Activated CD4-positive, alpha-beta memory T cell treated with anti-CD3 and anti-CD28 coated beads, Interleukin-2, amount 10 ng/mL, durations not matched to agents 7 days and 5 days (primary cell): ENCODE results near the gene TMEM217. TPM values are rescaled to one million over a fixed set of nuclear protein-coding genes. Genes with fewer than 3 reads are reported as not detected.
"Not testable (repeated sequence)": the region's sequence is repeated elsewhere in the genome, so short reads cannot be mapped to it uniquely, and the experiment has no call there.

Source experiments
- CTCF ChIA-PET: fragments of 350-600 bp; sonication (Branson Sonifier 250); formaldehyde crosslinking; loops from one replicate; lab custom pipeline; 2021; ENCODE audit warnings: antibody characterized with exemption, inconsistent platforms; lab: Charles Lee
- POLR2A ChIA-PET: fragments of 350-600 bp; sonication (Branson Sonifier 250); formaldehyde crosslinking; loops from one replicate; lab custom pipeline; 2021; ENCODE audit warnings: antibody characterized with exemption; lab: Charles Lee
- DNase-seq: peaks from one replicate; pipeline ENCODE4 v3.0.0-alpha.2; 2020
- H3K27ac Mint-ChIP-seq: one replicate; pipeline ENCODE4 v1.8.0; 2021; ENCODE audit warnings: mild to moderate bottlenecking, mixed read lengths
- H3K27me3 Mint-ChIP-seq: one replicate; pipeline ENCODE4 v1.8.0; 2021; ENCODE audit warnings: mixed read lengths
- H3K36me3 Mint-ChIP-seq: one replicate; pipeline ENCODE4 v1.8.0; 2021; ENCODE audit warnings: low read depth, mixed read lengths
- H3K4me1 Mint-ChIP-seq: one replicate; pipeline ENCODE4 v1.8.0; 2021; ENCODE audit warnings: mixed read lengths
- H3K4me3 Mint-ChIP-seq: one replicate; pipeline ENCODE4 v1.8.0; 2021; ENCODE audit warnings: mild to moderate bottlenecking, mixed read lengths
- H3K9me3 Mint-ChIP-seq: one replicate; pipeline ENCODE4 v1.8.0; 2021; ENCODE audit warnings: mixed read lengths
- total RNA-seq, 2 experiments: library from RNA; stranded (reverse); gene quantifications; one replicate each; pipeline ENCODE4 v1.2.3, GENCODE V29; 2021

TMEM217 gene
- 1 to 10 TPM; 1.6 to 2.1 TPM for total RNA-seq

- peaks cover 13% of the 10 kb centered on the region for H3K36me3 Mint-ChIP-seq
- DNase-seq: peak; percentile 97
- no peaks in the 10 kb centered on the region for H3K9me3 Mint-ChIP-seq
- H3K4me3 Mint-ChIP-seq: peak within 1 kb of the TSS; percentile 83
- peaks cover 44% of the 10 kb centered on the region for H3K4me1 Mint-ChIP-seq
- POLR2A ChIA-PET: interaction anchor here (0.6 to 3.8 kb wide), 35 partner anchors 11 to 663 kb away, joined by 3 to 19 read pairs (median 4); partner anchors contain the start of genes C6orf89, CMTR1, MTCH1 and PPIL1
- peak within 1 kb of the TSS; percentile 86 for H3K27ac Mint-ChIP-seq
- H3K27me3 Mint-ChIP-seq: no peaks in the 10 kb centered on the region
- CTCF ChIA-PET: interaction anchor here (0.8 to 2.8 kb wide), 8 partner anchors 46 to 372 kb away, joined by 3 to 13 read pairs (median 4); partner anchors contain the start of gene C6orf89
Measured at GRCh38 chr6:37257634-37258404, at the start of gene TMEM217, which contains the start of gene TBC1D22B. Gene TMEM217 (minus strand): TSS chr6:37258144. CDS start chr6:37219030, 39,114 bp downstream. Gene TBC1D22B (plus strand): TSS chr6:37257772. CDS start chr6:37257918, 146 bp downstream.

GRCh38 chr6:37307484-37307883 lies 49.5 kb upstream of the TMEM217 start:
- peaks cover 34% of the 10 kb centered on the region for H3K36me3 Mint-ChIP-seq
- H3K27ac Mint-ChIP-seq, POLR2A ChIA-PET, DNase-seq, H3K27me3 Mint-ChIP-seq, H3K4me1 Mint-ChIP-seq, H3K9me3 Mint-ChIP-seq, H3K4me3 Mint-ChIP-seq: not testable (repeated sequence)
- CTCF ChIA-PET: interaction anchor here (0.9 to 1.4 kb wide), 2 partner anchors 18 to 289 kb away, joined by 4 read pairs; no protein-coding TSS in a partner anchor

- H3K27me3 Mint-ChIP-seq: no peaks in the 10 kb centered on the region
- no peak overlapping the region for H3K4me3 Mint-ChIP-seq
- ChIA-PET CTCF (interaction anchor here (1.2 to 3.2 kb wide), 4 partner anchors 7 to 289 kb away, joined by 3 to 17 read pairs (median 4); no protein-coding TSS in a partner anchor), POLR2A (no interaction called here)
- H3K36me3 Mint-ChIP-seq: peaks cover 37% of the 10 kb centered on the region
- H3K9me3 Mint-ChIP-seq: no peaks in the 10 kb centered on the region
- H3K4me1 Mint-ChIP-seq: peaks cover 8% of the 10 kb centered on the region
- DNase-seq: no peak
- no peak overlapping the region for H3K27ac Mint-ChIP-seq
Measured at GRCh38 chr6:37306624-37307222, 48.8 kb upstream of the TMEM217 start.

- no peak for DNase-seq
- CTCF ChIA-PET: interaction anchor here (1.2 to 3.2 kb wide), 3 partner anchors 8 to 284 kb away, joined by 3 to 17 read pairs (median 3); no protein-coding TSS in a partner anchor
- POLR2A ChIA-PET: interaction anchor here (0.6 to 1.2 kb wide), 2 partner anchors 16 to 44 kb away, joined by 3 read pairs; no protein-coding TSS in a partner anchor
- Mint-ChIP-seq H3K4me1 (peaks cover 5% of the 10 kb centered on the region), H3K9me3 (no peaks in the 10 kb centered on the region), H3K27me3 (no peaks in the 10 kb centered on the region), H3K4me3 (no peak overlapping the region), H3K36me3 (peaks cover 39% of the 10 kb centered on the region), H3K27ac (no peak overlapping the region)
Measured at GRCh38 chr6:37305841-37306425, 48.0 kb upstream of the TMEM217 start.

GRCh38 chr6:37304766-37305165 lies 46.8 kb upstream of the TMEM217 start:
- H3K36me3 Mint-ChIP-seq: peaks cover 43% of the 10 kb centered on the region
- no peaks in the 10 kb centered on the region for H3K27me3 Mint-ChIP-seq
- H3K4me1 Mint-ChIP-seq: peaks cover 5% of the 10 kb centered on the region
- no peak for DNase-seq
- ChIA-PET CTCF (interaction anchor here (0.9 to 3.2 kb wide), 5 partner anchors 9 to 287 kb away, joined by 3 to 17 read pairs (median 7); no protein-coding TSS in a partner anchor), POLR2A (interaction anchor here (1.2 kb wide), 1 partner anchor 15 kb away, joined by 3 read pairs; no protein-coding TSS in a partner anchor)
- H3K9me3 Mint-ChIP-seq: no peaks in the 10 kb centered on the region
- H3K27ac Mint-ChIP-seq: no peak overlapping the region
- no peak overlapping the region for H3K4me3 Mint-ChIP-seq

GRCh38 chr6:37303891-37304503 lies 46.1 kb upstream of the TMEM217 start:
- ChIA-PET POLR2A (interaction anchor here (1.1 kb wide), 1 partner anchor 11 kb away, joined by 4 read pairs; no protein-coding TSS in a partner anchor), CTCF (interaction anchor here (0.6 to 3.2 kb wide), 9 partner anchors 10 to 286 kb away, joined by 3 to 17 read pairs (median 3); partner anchors contain the start of genes TBC1D22B and TMEM217)
- no peaks in the 10 kb centered on the region for H3K9me3 Mint-ChIP-seq
- DNase-seq: no peak
- peaks cover 43% of the 10 kb centered on the region for H3K36me3 Mint-ChIP-seq
- no peak overlapping the region for H3K4me3 Mint-ChIP-seq
- H3K4me1 Mint-ChIP-seq: peaks cover 5% of the 10 kb centered on the region
- H3K27me3 Mint-ChIP-seq: no peaks in the 10 kb centered on the region
- H3K27ac Mint-ChIP-seq: no peak overlapping the region

GRCh38 chr6:37303091-37303660 lies 45.2 kb upstream of the TMEM217 start:
- Mint-ChIP-seq H3K27me3 (no peaks in the 10 kb centered on the region), H3K4me3 (no peak overlapping the region), H3K36me3 (peaks cover 43% of the 10 kb centered on the region), H3K27ac (no peak overlapping the region), H3K4me1 (peaks cover 5% of the 10 kb centered on the region), H3K9me3 (no peaks in the 10 kb centered on the region)
- POLR2A ChIA-PET: interaction anchor here (1.1 kb wide), 1 partner anchor 10 kb away, joined by 4 read pairs; no protein-coding TSS in a partner anchor
- CTCF ChIA-PET: interaction anchor here (0.6 to 3.2 kb wide), 9 partner anchors 11 to 285 kb away, joined by 3 to 17 read pairs (median 3); partner anchors contain the start of genes TBC1D22B and TMEM217
- DNase-seq: no peak

GRCh38 chr6:37302086-37302686 lies 44.2 kb upstream of the TMEM217 start:
- POLR2A ChIA-PET: no interaction called here
- no peak overlapping the region for H3K27ac Mint-ChIP-seq
- no peak for DNase-seq

GRCh38 chr6:37299990-37300389 lies 42.0 kb upstream of the TMEM217 start:
- Mint-ChIP-seq H3K4me1 (peaks cover 5% of the 10 kb centered on the region), H3K4me3 (no peak overlapping the region), H3K36me3 (peaks cover 61% of the 10 kb centered on the region), H3K27me3 (no peaks in the 10 kb centered on the region), H3K9me3 (no peaks in the 10 kb centered on the region), H3K27ac (no peak overlapping the region)
- CTCF ChIA-PET: interaction anchor here (0.9 to 2.0 kb wide), 6 partner anchors 10 to 439 kb away, joined by 3 to 6 read pairs (median 4); no protein-coding TSS in a partner anchor
- no peak for DNase-seq
- POLR2A ChIA-PET: interaction anchor here (1.2 kb wide), 1 partner anchor 42 kb away, joined by 4 read pairs; the partner anchor contains the start of genes TBC1D22B and TMEM217

More at GRCh38 chr6:37302086-37302686, 44.2 kb upstream of the TMEM217 start:
- CTCF ChIA-PET: interaction anchor here (0.6 to 1.2 kb wide), 3 partner anchors 10 to 55 kb away, joined by 3 to 4 read pairs (median 4); no protein-coding TSS in a partner anchor
- Mint-ChIP-seq H3K4me3 (no peak overlapping the region), H3K4me1 (peaks cover 5% of the 10 kb centered on the region), H3K9me3 (no peaks in the 10 kb centered on the region), H3K27me3 (no peaks in the 10 kb centered on the region), H3K36me3 (peaks cover 46% of the 10 kb centered on the region)

- Mint-ChIP-seq H3K4me3 (no peak overlapping the region), H3K27ac (no peak overlapping the region), H3K9me3 (no peaks in the 10 kb centered on the region), H3K4me1 (peaks cover 2% of the 10 kb centered on the region), H3K27me3 (no peaks in the 10 kb centered on the region), H3K36me3 (peaks cover 56% of the 10 kb centered on the region)
- DNase-seq: no peak
- ChIA-PET CTCF (interaction anchor here (0.8 to 2.0 kb wide), 5 partner anchors 11 to 516 kb away, joined by 3 to 6 read pairs (median 3); no protein-coding TSS in a partner anchor), POLR2A (interaction anchor here (0.6 to 1.2 kb wide), 3 partner anchors 41 to 406 kb away, joined by 3 to 4 read pairs (median 3); partner anchors contain the start of genes TBC1D22B and TMEM217)
Measured at GRCh38 chr6:37298958-37299357, 41.0 kb upstream of the TMEM217 start.

- peaks cover 51% of the 10 kb centered on the region for H3K36me3 Mint-ChIP-seq
- H3K27ac Mint-ChIP-seq, H3K27me3 Mint-ChIP-seq, H3K4me3 Mint-ChIP-seq, H3K9me3 Mint-ChIP-seq, POLR2A ChIA-PET, DNase-seq, H3K4me1 Mint-ChIP-seq: not testable (repeated sequence)
- CTCF ChIA-PET: interaction anchor here (0.7 to 1.0 kb wide), 4 partner anchors 12 to 416 kb away, joined by 3 read pairs; no protein-coding TSS in a partner anchor
Measured at GRCh38 chr6:37297637-37298036, 39.7 kb upstream of the TMEM217 start.
